Activated T-cell treated with anti-CD3 and anti-CD28 coated beads, Interleukin-2, amount 50 U/mL, for 24 hours (primary cell): ENCODE measurements around the gene CCT8.
A peak's percentile ranks its signal among the peaks of the same experiment; 100 is the strongest.
"Not testable (repeated sequence)": the region's sequence is repeated elsewhere in the genome, so short reads cannot be mapped to it uniquely, and the experiment has no call there.

Experiments
- DNase-seq: peaks from one replicate; pipeline ENCODE4 v3.0.0-alpha.2; 2020
- H3K27ac Mint-ChIP-seq: 2 replicates; pipeline ENCODE4 v1.8.0; 2020; ENCODE audit warnings: mild to moderate bottlenecking, mixed read lengths
- H3K27me3 Mint-ChIP-seq: 2 replicates; pipeline ENCODE4 v1.8.0; 2020; ENCODE audit warnings: mixed read lengths
- H3K36me3 Mint-ChIP-seq: 2 replicates; pipeline ENCODE4 v1.8.0; 2020; ENCODE audit warnings: low read depth, mixed read lengths
- H3K4me1 Mint-ChIP-seq: 2 replicates; pipeline ENCODE4 v1.8.0; 2020; ENCODE audit warnings: low read depth, mixed read lengths
- H3K4me3 Mint-ChIP-seq: 2 replicates; pipeline ENCODE4 v1.8.0; 2020; ENCODE audit warnings: mild to moderate bottlenecking, moderate library complexity, mixed read lengths
- H3K9me3 Mint-ChIP-seq: 2 replicates; pipeline ENCODE4 v1.8.0; 2020; ENCODE audit warnings: mixed read lengths

CCT8 gene

GRCh38 chr21:29085106-29085752 lies 11.8 kb upstream of the CCT8 start:
- H3K9me3 Mint-ChIP-seq, result no peaks in the 10 kb centered on the region
- no peak overlapping the region for H3K4me3 Mint-ChIP-seq
- H3K36me3 Mint-ChIP-seq, result peaks cover 13% of the 10 kb centered on the region
- H3K4me1 Mint-ChIP-seq, result peaks cover 31% of the 10 kb centered on the region
- no peak overlapping the region for H3K27ac Mint-ChIP-seq
- DNase-seq, result no peak
- H3K27me3 Mint-ChIP-seq, result no peaks in the 10 kb centered on the region

- H3K27me3 Mint-ChIP-seq, result no peaks in the 10 kb centered on the region
- H3K27ac Mint-ChIP-seq, result no peak overlapping the region
- peaks cover 36% of the 10 kb centered on the region for H3K4me1 Mint-ChIP-seq
- no peaks in the 10 kb centered on the region for H3K9me3 Mint-ChIP-seq
- no peak overlapping the region for H3K4me3 Mint-ChIP-seq
- no peak for DNase-seq
- peaks cover 13% of the 10 kb centered on the region for H3K36me3 Mint-ChIP-seq
Measured at GRCh38 chr21:29084372-29084771, 10.9 kb upstream of the CCT8 start.

- Mint-ChIP-seq H3K36me3 (peaks cover 14% of the 10 kb centered on the region), H3K4me1 (peaks cover 47% of the 10 kb centered on the region), H3K4me3 (no peak overlapping the region)
Measured at GRCh38 chr21:29083306-29083705, 9.9 kb upstream of the CCT8 start.

GRCh38 chr21:29082046-29082815 lies 8.8 kb upstream of the CCT8 start:
- no peak for DNase-seq
- H3K9me3 Mint-ChIP-seq, result no peaks in the 10 kb centered on the region
- H3K27ac Mint-ChIP-seq, result no peak overlapping the region
- no peak overlapping the region for H3K4me3 Mint-ChIP-seq
- H3K27me3 Mint-ChIP-seq, result no peaks in the 10 kb centered on the region
- peaks cover 51% of the 10 kb centered on the region for H3K4me1 Mint-ChIP-seq
- H3K36me3 Mint-ChIP-seq, result peaks cover 16% of the 10 kb centered on the region

More at GRCh38 chr21:29083306-29083705, 9.9 kb upstream of the CCT8 start:
- Mint-ChIP-seq H3K9me3 (no peaks in the 10 kb centered on the region), H3K27ac (no peak overlapping the region), H3K27me3 (no peaks in the 10 kb centered on the region)
- DNase-seq, result no peak

- Mint-ChIP-seq H3K36me3 (peaks cover 6% of the 10 kb centered on the region), H3K4me1 (peaks cover 65% of the 10 kb centered on the region), H3K4me3 (peak overlapping the region; percentile 85), H3K9me3 (no peaks in the 10 kb centered on the region), H3K27ac (peak overlapping the region; percentile 86), H3K27me3 (no peaks in the 10 kb centered on the region)
- no peak for DNase-seq
Measured at GRCh38 chr21:29080454-29080941, 7.0 kb upstream of the CCT8 start.

GRCh38 chr21:29078869-29079767 lies 5.7 kb upstream of the CCT8 start:
- DNase-seq, result no peak
- peaks cover 71% of the 10 kb centered on the region for H3K4me1 Mint-ChIP-seq
- H3K36me3 Mint-ChIP-seq, result peaks cover 6% of the 10 kb centered on the region
- no peaks in the 10 kb centered on the region for H3K9me3 Mint-ChIP-seq
- H3K4me3 Mint-ChIP-seq, result peak overlapping the region; percentile 85
- peak overlapping the region; percentile 86 for H3K27ac Mint-ChIP-seq
- no peaks in the 10 kb centered on the region for H3K27me3 Mint-ChIP-seq

GRCh38 chr21:29077651-29078090 lies 4.2 kb upstream of the CCT8 start:
- Mint-ChIP-seq H3K36me3 (peaks cover 17% of the 10 kb centered on the region), H3K4me3 (peak overlapping the region; percentile 85), H3K9me3 (no peaks in the 10 kb centered on the region), H3K27ac (peak overlapping the region; percentile 96), H3K27me3 (no peaks in the 10 kb centered on the region), H3K4me1 (peaks cover 67% of the 10 kb centered on the region)
- DNase-seq, result no peak

GRCh38 chr21:29076731-29077640 lies 3.5 kb upstream of the CCT8 start:
- Mint-ChIP-seq H3K36me3 (peaks cover 24% of the 10 kb centered on the region), H3K27ac (peak overlapping the region; percentile 96), H3K4me1 (peaks cover 66% of the 10 kb centered on the region), H3K4me3 (peak overlapping the region; percentile 85)
- not testable (repeated sequence) for H3K27me3 Mint-ChIP-seq, H3K9me3 Mint-ChIP-seq
- peak; percentile 76 for DNase-seq

GRCh38 chr21:29075706-29076466 lies 2.4 kb upstream of the CCT8 start:
- Mint-ChIP-seq H3K4me3 (peak overlapping the region; percentile 85), H3K27me3 (no peaks in the 10 kb centered on the region), H3K4me1 (peaks cover 69% of the 10 kb centered on the region), H3K27ac (peak overlapping the region; percentile 94), H3K36me3 (peaks cover 35% of the 10 kb centered on the region), H3K9me3 (no peaks in the 10 kb centered on the region)
- DNase-seq, result no peak

GRCh38 chr21:29074783-29075182 lies 1.3 kb upstream of the CCT8 start:
- H3K36me3 Mint-ChIP-seq, result peaks cover 46% of the 10 kb centered on the region
- H3K27me3 Mint-ChIP-seq, result no peaks in the 10 kb centered on the region
- H3K4me1 Mint-ChIP-seq, result peaks cover 65% of the 10 kb centered on the region
- H3K4me3 Mint-ChIP-seq, result peak overlapping the region; percentile 29
- DNase-seq, result no peak
- no peaks in the 10 kb centered on the region for H3K9me3 Mint-ChIP-seq
- peak overlapping the region; percentile 83 for H3K27ac Mint-ChIP-seq

GRCh38 chr21:29074007-29074376 lies 544 bp upstream of the CCT8 start:
- Mint-ChIP-seq H3K4me1 (peaks cover 63% of the 10 kb centered on the region), H3K36me3 (peaks cover 51% of the 10 kb centered on the region)

GRCh38 chr21:29072873-29073221 lies 601 bp downstream of the CCT8 start:
- Mint-ChIP-seq H3K36me3 (peaks cover 61% of the 10 kb centered on the region), H3K9me3 (no peaks in the 10 kb centered on the region), H3K4me1 (peaks cover 58% of the 10 kb centered on the region), H3K4me3 (peak overlapping the region; percentile 100), H3K27me3 (no peaks in the 10 kb centered on the region), H3K27ac (peak overlapping the region; percentile 100)
- no peak for DNase-seq

More at GRCh38 chr21:29074007-29074376, 544 bp upstream of the CCT8 start:
- no peak for DNase-seq
- Mint-ChIP-seq H3K9me3 (no peaks in the 10 kb centered on the region), H3K27ac (peak overlapping the region; percentile 100), H3K27me3 (no peaks in the 10 kb centered on the region), H3K4me3 (peak overlapping the region; percentile 100)

- Mint-ChIP-seq H3K36me3 (peaks cover 93% of the 10 kb centered on the region), H3K27me3 (no peaks in the 10 kb centered on the region), H3K27ac (peak overlapping the region; percentile 85), H3K9me3 (no peaks in the 10 kb centered on the region), H3K4me1 (peaks cover 28% of the 10 kb centered on the region), H3K4me3 (no peak overlapping the region)
- no peak for DNase-seq
Measured at GRCh38 chr21:29064850-29065481, 8.5 kb downstream of the CCT8 start.
